NCI-H82 treated with DMSO at 0.1 percent for 48 hours (cell line): Measurements from ENCODE around the gene TMEM238.
A peak's percentile ranks its signal among the peaks of the same experiment; 100 is the strongest.
"Not testable (repeated sequence)": the region's sequence is repeated elsewhere in the genome, so short reads cannot be mapped to it uniquely, and the experiment has no call there.

Experiments used
- DNase-seq: peaks from one replicate; lab custom pipeline; 2025; ENCODE audit not compliant: unreplicated experiment; lab: John Stamatoyannopoulos, UW

The TMEM238 gene

GRCh38 chr19:55341171-55341588, 42.9 kb downstream of the TMEM238 start:
- DNase-seq: peak; percentile 70

DNA sequence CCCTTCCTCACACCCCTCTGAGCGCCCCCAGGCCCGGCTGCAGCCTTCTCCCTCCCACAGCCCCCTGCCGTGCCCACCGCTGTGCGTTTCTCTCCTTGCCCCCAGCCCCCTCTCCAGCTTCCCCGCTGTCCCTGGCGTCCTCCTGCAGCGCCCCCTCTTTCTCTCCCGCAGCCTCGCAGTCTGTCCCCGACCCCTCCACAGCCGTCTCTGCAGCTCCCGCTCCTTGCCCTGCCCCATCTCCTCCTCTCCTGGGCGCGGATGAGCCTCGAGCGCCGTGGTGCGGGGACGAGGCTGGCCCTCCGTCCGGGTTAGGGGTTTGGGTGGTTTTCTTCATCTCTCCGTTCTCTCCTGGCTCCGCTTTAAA, 43.3 kb downstream of the TMEM238 start:
- DNase-seq: no peak

GRCh38 chr19:55339889-55340783, 44.0 kb downstream of the TMEM238 start:
- no peak for DNase-seq

GRCh38 chr19:55339105-55339888, 44.8 kb downstream of the TMEM238 start, which contains the start of gene KMT5C:
Gene KMT5C, plus strand, starts transcription at chr19:55339876. Its CDS starts 2,061 bp downstream, at chr19:55341937.
- peak; percentile 99 for DNase-seq

- no peak for DNase-seq
These were observed 48.0 kb downstream of the TMEM238 start for GRCh38 chr19:55336101-55336500.

- DNase-seq: no peak
These were observed 50.2 kb downstream of the TMEM238 start for GRCh38 chr19:55333870-55334269.

GRCh38 chr19:55329791-55330190, 54.3 kb downstream of the TMEM238 start:
- DNase-seq: not testable (repeated sequence)
